WTC11 (cell line): Measurements from ENCODE around the gene HDAC7. TPM values are rescaled to one million over a fixed set of nuclear protein-coding genes. Genes with fewer than 3 reads are reported as not detected.

Experiments
- ATAC-seq: fragments of 200-7000 bp; cut with Tn5 transposase; 2 replicates; pipeline ENCODE4 v1.10.0; 2021; ENCODE audit warnings: mild to moderate bottlenecking, moderate library complexity
- CTCF ChIA-PET: fragments of 300-600 bp; sonication (Branson Sonifier 250); formaldehyde crosslinking; loops from one replicate; lab custom pipeline; 2021; ENCODE audit warnings: antibody characterized with exemption; lab: Charles Lee
- POLR2A ChIA-PET: fragments of 350-600 bp; sonication (Branson Sonifier 250); formaldehyde crosslinking; loops from one replicate; lab custom pipeline; 2021; ENCODE audit warnings: antibody characterized with exemption; lab: Charles Lee
- DNase-seq: peaks from one replicate; pipeline ENCODE4 v3.0.0; 2021; ENCODE audit warnings: low spot score
- H3K27ac Mint-ChIP-seq: 2 replicates; pipeline ENCODE4 v1.8.0; 2021; ENCODE audit warnings: mixed read lengths
- H3K27me3 Mint-ChIP-seq: 2 replicates; pipeline ENCODE4 v1.8.0; 2021; ENCODE audit warnings: low read depth, mild to moderate bottlenecking, moderate library complexity, mixed read lengths
- H3K36me3 Mint-ChIP-seq: 2 replicates; pipeline ENCODE4 v1.8.0; 2021; ENCODE audit warnings: mixed read lengths
- H3K4me1 Mint-ChIP-seq: 2 replicates; pipeline ENCODE4 v1.8.0; 2022; ENCODE audit warnings: mixed read lengths
- H3K4me3 Mint-ChIP-seq: 2 replicates; pipeline ENCODE4 v1.8.0; 2021; ENCODE audit warnings: mild to moderate bottlenecking, moderate library complexity, mixed read lengths
- H3K9me3 Mint-ChIP-seq: 2 replicates; pipeline ENCODE4 v1.8.0; 2021; ENCODE audit warnings: mixed read lengths
- AR ChIP-seq: fragments of 250-450 bp; sonication (Bioruptor Pico); IDR thresholded peaks from 2 replicates; pipeline ENCODE4 v1.9.0; 2021; ENCODE audit warnings: mild to moderate bottlenecking
- CBFB ChIP-seq: sonication (generic); formaldehyde crosslinking; IDR thresholded peaks from 2 replicates; pipeline ENCODE4 v1.8.1; 2022; ENCODE audit warnings: mild to moderate bottlenecking, low read depth, missing genetic modification reagents
- CREB1 ChIP-seq: sonication (generic); formaldehyde crosslinking; IDR thresholded peaks from 2 replicates; pipeline ENCODE4 v1.8.0; 2023; ENCODE audit warnings: mild to moderate bottlenecking, missing genetic modification reagents
- ESRRA ChIP-seq: sonication (generic); formaldehyde crosslinking; IDR thresholded peaks from 2 replicates; pipeline ENCODE4 v1.8.1; 2022; ENCODE audit warnings: mild to moderate bottlenecking, missing genetic modification reagents, borderline replicate concordance
- HMGA2 ChIP-seq: fragments of 250-450 bp; sonication (Bioruptor Pico); IDR thresholded peaks from 2 replicates; pipeline ENCODE4 v1.4.0; 2021; ENCODE audit warnings: mild to moderate bottlenecking, moderate library complexity
- IRF1 ChIP-seq: sonication (generic); formaldehyde crosslinking; IDR thresholded peaks from 2 replicates; pipeline ENCODE4 v1.8.0; 2023; ENCODE audit warnings: missing genetic modification reagents
- IRF2 ChIP-seq: sonication (generic); formaldehyde crosslinking; IDR thresholded peaks from 2 replicates; pipeline ENCODE4 v1.8.0; 2022; ENCODE audit warnings: low read depth, missing genetic modification reagents, borderline replicate concordance
- MAX ChIP-seq: sonication (generic); formaldehyde crosslinking; IDR thresholded peaks from 2 replicates; pipeline ENCODE4 v1.8.0; 2022; ENCODE audit warnings: mild to moderate bottlenecking, missing genetic modification reagents
- NFATC4 ChIP-seq: fragments of 250-450 bp; sonication (Bioruptor Pico); IDR thresholded peaks from 2 replicates; pipeline ENCODE4 v1.9.0; 2021; ENCODE audit warnings: mild to moderate bottlenecking
- NFE2L1 ChIP-seq: sonication (generic); formaldehyde crosslinking; IDR thresholded peaks from 2 replicates; pipeline ENCODE4 v1.8.1; 2023; ENCODE audit warnings: missing genetic modification reagents
- RELA ChIP-seq: sonication (generic); formaldehyde crosslinking; IDR thresholded peaks from 2 replicates; pipeline ENCODE4 v1.8.1; 2022; ENCODE audit warnings: missing genetic modification reagents, mild to moderate bottlenecking, borderline replicate concordance
- TCF7 ChIP-seq: sonication (generic); formaldehyde crosslinking; IDR thresholded peaks from 2 replicates; pipeline ENCODE4 v1.8.0; 2022; ENCODE audit warnings: mild to moderate bottlenecking, low read depth, missing genetic modification reagents, moderate library complexity
- ZNF396 ChIP-seq: fragments of 250-450 bp; sonication (Bioruptor Pico); IDR thresholded peaks from 2 replicates; pipeline ENCODE4 v1.8.0; 2021; ENCODE audit warnings: mild to moderate bottlenecking, moderate library complexity, borderline replicate concordance
- ZNF416 ChIP-seq: fragments of 250-450 bp; sonication (Bioruptor Pico); IDR thresholded peaks from 2 replicates; pipeline ENCODE4 v1.9.0; 2021; ENCODE audit warnings: mild to moderate bottlenecking, inconsistent platforms
- ZNF671 ChIP-seq: fragments of 250-450 bp; sonication (Bioruptor Pico); IDR thresholded peaks from 2 replicates; pipeline ENCODE4 v1.8.0; 2021; ENCODE audit warnings: mild to moderate bottlenecking
- ZSCAN18 ChIP-seq: fragments of 250-450 bp; sonication (Bioruptor Pico); IDR thresholded peaks from 2 replicates; pipeline ENCODE4 v2.1.2; 2022; ENCODE audit warnings: mild to moderate bottlenecking, moderate library complexity
- total RNA-seq: library from RNA; stranded (reverse); gene quantifications from 3 replicates; pipeline ENCODE4 v1.2.3, GENCODE V29; 2021
- TF ChIP-seq, protein P1 (sequence below): sonication (generic); formaldehyde crosslinking; IDR thresholded peaks from 2 replicates; pipeline ENCODE4 v1.8.1; 2023; ENCODE audit warnings: mild to moderate bottlenecking, missing genetic modification reagents
- TF ChIP-seq, protein P2 (sequence below): fragments of 250-450 bp; sonication (Bioruptor Pico); IDR thresholded peaks from 2 replicates; pipeline ENCODE4 v1.9.0; 2021; ENCODE audit warnings: mild to moderate bottlenecking, borderline replicate concordance
- TF ChIP-seq, protein P3 (sequence below): fragments of 250-450 bp; sonication (Bioruptor Pico); IDR thresholded peaks from 2 replicates; pipeline ENCODE4 v1.9.0; 2021; ENCODE audit warnings: moderate library complexity, mild to moderate bottlenecking, inconsistent platforms, borderline replicate concordance
- TF ChIP-seq, protein P4 (sequence below): sonication (generic); formaldehyde crosslinking; IDR thresholded peaks from 2 replicates; pipeline ENCODE4 v1.8.1; 2022; ENCODE audit warnings: mild to moderate bottlenecking, missing genetic modification reagents, moderate library complexity, borderline replicate concordance

HDAC7 gene
- total RNA-seq, 1 experiment from 2014 or later: 111 TPM

GRCh38 chr12:47844264-47845019 lies 24.7 kb upstream of the HDAC7 start:
- Mint-ChIP-seq H3K4me3 (no peak overlapping the region), H3K27ac (no peak overlapping the region), H3K9me3 (no peaks in the 10 kb centered on the region), H3K4me1 (peaks cover 15% of the 10 kb centered on the region)
- CTCF ChIA-PET: interaction anchor here (1.5 to 1.8 kb wide), 2 partner anchors 47 to 65 kb away, joined by 4 to 6 read pairs; no protein-coding TSS in a partner anchor
- no peak for DNase-seq
- TF ChIP-seq ZSCAN18: no peak
- no peak for TF ChIP-seq CBFB
- TF ChIP-seq, protein P1, sequence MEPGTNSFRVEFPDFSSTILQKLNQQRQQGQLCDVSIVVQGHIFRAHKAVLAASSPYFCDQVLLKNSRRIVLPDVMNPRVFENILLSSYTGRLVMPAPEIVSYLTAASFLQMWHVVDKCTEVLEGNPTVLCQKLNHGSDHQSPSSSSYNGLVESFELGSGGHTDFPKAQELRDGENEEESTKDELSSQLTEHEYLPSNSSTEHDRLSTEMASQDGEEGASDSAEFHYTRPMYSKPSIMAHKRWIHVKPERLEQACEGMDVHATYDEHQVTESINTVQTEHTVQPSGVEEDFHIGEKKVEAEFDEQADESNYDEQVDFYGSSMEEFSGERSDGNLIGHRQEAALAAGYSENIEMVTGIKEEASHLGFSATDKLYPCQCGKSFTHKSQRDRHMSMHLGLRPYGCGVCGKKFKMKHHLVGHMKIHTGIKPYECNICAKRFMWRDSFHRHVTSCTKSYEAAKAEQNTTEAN: no peak
- no peak for TF ChIP-seq ZNF671 (CRISPR knock-in tag)
- no peak for TF ChIP-seq ESRRA (CRISPR knock-in tag)
- TF ChIP-seq ZNF416: no peak
- TF ChIP-seq, protein P2, sequence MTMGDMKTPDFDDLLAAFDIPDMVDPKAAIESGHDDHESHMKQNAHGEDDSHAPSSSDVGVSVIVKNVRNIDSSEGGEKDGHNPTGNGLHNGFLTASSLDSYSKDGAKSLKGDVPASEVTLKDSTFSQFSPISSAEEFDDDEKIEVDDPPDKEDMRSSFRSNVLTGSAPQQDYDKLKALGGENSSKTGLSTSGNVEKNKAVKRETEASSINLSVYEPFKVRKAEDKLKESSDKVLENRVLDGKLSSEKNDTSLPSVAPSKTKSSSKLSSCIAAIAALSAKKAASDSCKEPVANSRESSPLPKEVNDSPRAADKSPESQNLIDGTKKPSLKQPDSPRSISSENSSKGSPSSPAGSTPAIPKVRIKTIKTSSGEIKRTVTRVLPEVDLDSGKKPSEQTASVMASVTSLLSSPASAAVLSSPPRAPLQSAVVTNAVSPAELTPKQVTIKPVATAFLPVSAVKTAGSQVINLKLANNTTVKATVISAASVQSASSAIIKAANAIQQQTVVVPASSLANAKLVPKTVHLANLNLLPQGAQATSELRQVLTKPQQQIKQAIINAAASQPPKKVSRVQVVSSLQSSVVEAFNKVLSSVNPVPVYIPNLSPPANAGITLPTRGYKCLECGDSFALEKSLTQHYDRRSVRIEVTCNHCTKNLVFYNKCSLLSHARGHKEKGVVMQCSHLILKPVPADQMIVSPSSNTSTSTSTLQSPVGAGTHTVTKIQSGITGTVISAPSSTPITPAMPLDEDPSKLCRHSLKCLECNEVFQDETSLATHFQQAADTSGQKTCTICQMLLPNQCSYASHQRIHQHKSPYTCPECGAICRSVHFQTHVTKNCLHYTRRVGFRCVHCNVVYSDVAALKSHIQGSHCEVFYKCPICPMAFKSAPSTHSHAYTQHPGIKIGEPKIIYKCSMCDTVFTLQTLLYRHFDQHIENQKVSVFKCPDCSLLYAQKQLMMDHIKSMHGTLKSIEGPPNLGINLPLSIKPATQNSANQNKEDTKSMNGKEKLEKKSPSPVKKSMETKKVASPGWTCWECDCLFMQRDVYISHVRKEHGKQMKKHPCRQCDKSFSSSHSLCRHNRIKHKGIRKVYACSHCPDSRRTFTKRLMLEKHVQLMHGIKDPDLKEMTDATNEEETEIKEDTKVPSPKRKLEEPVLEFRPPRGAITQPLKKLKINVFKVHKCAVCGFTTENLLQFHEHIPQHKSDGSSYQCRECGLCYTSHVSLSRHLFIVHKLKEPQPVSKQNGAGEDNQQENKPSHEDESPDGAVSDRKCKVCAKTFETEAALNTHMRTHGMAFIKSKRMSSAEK (CRISPR knock-in tag): no peak
- TF ChIP-seq CREB1 (CRISPR knock-in tag): no peak
- no peak for TF ChIP-seq NFATC4
- TF ChIP-seq IRF2 (CRISPR knock-in tag): no peak
- TF ChIP-seq HMGA2 (CRISPR knock-in tag): no peak
- TF ChIP-seq NFE2L1 (CRISPR knock-in tag): no peak
- no peak for TF ChIP-seq AR (CRISPR knock-in tag)
- TF ChIP-seq ZNF396 (CRISPR knock-in tag): no peak
- TF ChIP-seq IRF1: no peak
- TF ChIP-seq MAX (CRISPR knock-in tag): no peak
- no peak for TF ChIP-seq TCF7 (CRISPR knock-in tag)
- TF ChIP-seq, protein P3, sequence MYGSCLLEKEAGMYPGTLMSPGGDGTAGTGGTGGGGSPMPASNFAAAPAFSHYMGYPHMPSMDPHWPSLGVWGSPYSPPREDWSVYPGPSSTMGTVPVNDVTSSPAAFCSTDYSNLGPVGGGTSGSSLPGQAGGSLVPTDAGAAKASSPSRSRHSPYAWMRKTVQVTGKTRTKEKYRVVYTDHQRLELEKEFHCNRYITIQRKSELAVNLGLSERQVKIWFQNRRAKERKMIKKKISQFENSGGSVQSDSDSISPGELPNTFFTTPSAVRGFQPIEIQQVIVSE (CRISPR knock-in tag): no peak
- TF ChIP-seq RELA (CRISPR knock-in tag): no peak
- TF ChIP-seq, protein P4, sequence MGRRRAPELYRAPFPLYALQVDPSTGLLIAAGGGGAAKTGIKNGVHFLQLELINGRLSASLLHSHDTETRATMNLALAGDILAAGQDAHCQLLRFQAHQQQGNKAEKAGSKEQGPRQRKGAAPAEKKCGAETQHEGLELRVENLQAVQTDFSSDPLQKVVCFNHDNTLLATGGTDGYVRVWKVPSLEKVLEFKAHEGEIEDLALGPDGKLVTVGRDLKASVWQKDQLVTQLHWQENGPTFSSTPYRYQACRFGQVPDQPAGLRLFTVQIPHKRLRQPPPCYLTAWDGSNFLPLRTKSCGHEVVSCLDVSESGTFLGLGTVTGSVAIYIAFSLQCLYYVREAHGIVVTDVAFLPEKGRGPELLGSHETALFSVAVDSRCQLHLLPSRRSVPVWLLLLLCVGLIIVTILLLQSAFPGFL (CRISPR knock-in tag): no peak
- TF ChIP-seq, all 79 proteins: peak for 0
- Mint-ChIP-seq H3K36me3 (no peaks in the 10 kb centered on the region), H3K27me3 (peaks cover 2% of the 10 kb centered on the region; the same call in 1 of the 2 replicates)
- ATAC-seq: no peak
- POLR2A ChIA-PET: no interaction called here
